Body of pancreas (tissue), 4 donors: Measurements from ENCODE around the gene PPP1R9A. TPM values are rescaled to one million over a fixed set of nuclear protein-coding genes. Genes with fewer than 3 reads are reported as not detected.

Experiments used
- ATAC-seq: fragments of 150-250 bp; one replicate; pipeline ENCODE4 v1.9.1; 2016
- DNase-seq, 4 donors: peaks; one replicate each; pipeline ENCODE4 v3.0.0-alpha.2; 2019
- H3K27ac ChIP-seq, 4 donors: fragments of 200-600 bp; sonication (generic); 1 replicate in 3 of 4; 2 replicates in 1 of 4; pipeline versions ENCODE4 v1.5.1 to v1.6.1; 2016 to 2019; ENCODE audit warnings: mild to moderate bottlenecking in 1 of 4, mixed read lengths in 1 of 4, moderate library complexity in 1 of 4
- H3K27me3 ChIP-seq, 2 donors: fragments of 200-600 bp; sonication (generic); one replicate each; pipeline ENCODE4 v1.6.0; 2016; ENCODE audit warnings: mild to moderate bottlenecking in 1 of 2
- H3K36me3 ChIP-seq, 2 donors: fragments of 200-600 bp; sonication (generic); replicated peaks in 1 of 2; 2 replicates each; pipeline ENCODE4 v1.5.1; 2016; ENCODE audit warnings: low read depth in 2 of 2; ENCODE audit not compliant: insufficient read depth in 1 of 2
- H3K4me1 ChIP-seq: fragments of 200-600 bp; sonication (generic); one replicate; pipeline ENCODE4 v1.6.0; 2016
- H3K4me3 ChIP-seq, 2 donors: fragments of 200-600 bp; sonication (generic); 1 replicate in 1 of 2; 2 replicates in 1 of 2; pipeline ENCODE4 v1.5.1; 2016 to 2019
- H3K9me3 ChIP-seq, 3 donors: fragments of 200-600 bp; sonication (generic); 1 replicate in 2 of 3; 2 replicates in 1 of 3; pipeline ENCODE4 v1.5.1; 2016
- POLR2A ChIP-seq, 3 donors: fragments of 450-650 bp; IDR thresholded peaks; one replicate each; pipeline ENCODE4 v1.6.1; 2016; ENCODE audit warnings: antibody characterized with exemption in 3 of 3, mild to moderate bottlenecking in 2 of 3
- whole genome bisulfite sequencing, 2 donors: methylation state at CpG; one replicate each; pipeline ENCODE4 v1.1.5; 2017; 5-methylcytosine and 5-hydroxymethylcytosine counted together
- intact Hi-C: fragments of 100-400 bp; cut with DNase I; formaldehyde crosslinking; loops from one replicate; pipeline ENCODE4 v1.15.1; 2023
- total RNA-seq, 2 donors: library from RNA; depleted of rRNA; stranded (reverse); fragments of >200 nt; gene quantifications; one replicate each; pipeline ENCODE4 v1.1.0, GENCODE V29; 2016
- TF ChIP-seq, protein P1 (sequence below), 7 experiments: fragments of 450-650 bp in 4 of 7; fragments of 200-600 bp in 3 of 7; sonication (generic) in 3 of 7; IDR thresholded peaks; one replicate each; pipeline ENCODE4 v1.5.1; 2016 to 2019; ENCODE audit warnings: antibody characterized with exemption in 7 of 7

PPP1R9A gene
- total RNA-seq, 2 donors from 2014 or later = 16.1 to 44.2 TPM

DNA sequence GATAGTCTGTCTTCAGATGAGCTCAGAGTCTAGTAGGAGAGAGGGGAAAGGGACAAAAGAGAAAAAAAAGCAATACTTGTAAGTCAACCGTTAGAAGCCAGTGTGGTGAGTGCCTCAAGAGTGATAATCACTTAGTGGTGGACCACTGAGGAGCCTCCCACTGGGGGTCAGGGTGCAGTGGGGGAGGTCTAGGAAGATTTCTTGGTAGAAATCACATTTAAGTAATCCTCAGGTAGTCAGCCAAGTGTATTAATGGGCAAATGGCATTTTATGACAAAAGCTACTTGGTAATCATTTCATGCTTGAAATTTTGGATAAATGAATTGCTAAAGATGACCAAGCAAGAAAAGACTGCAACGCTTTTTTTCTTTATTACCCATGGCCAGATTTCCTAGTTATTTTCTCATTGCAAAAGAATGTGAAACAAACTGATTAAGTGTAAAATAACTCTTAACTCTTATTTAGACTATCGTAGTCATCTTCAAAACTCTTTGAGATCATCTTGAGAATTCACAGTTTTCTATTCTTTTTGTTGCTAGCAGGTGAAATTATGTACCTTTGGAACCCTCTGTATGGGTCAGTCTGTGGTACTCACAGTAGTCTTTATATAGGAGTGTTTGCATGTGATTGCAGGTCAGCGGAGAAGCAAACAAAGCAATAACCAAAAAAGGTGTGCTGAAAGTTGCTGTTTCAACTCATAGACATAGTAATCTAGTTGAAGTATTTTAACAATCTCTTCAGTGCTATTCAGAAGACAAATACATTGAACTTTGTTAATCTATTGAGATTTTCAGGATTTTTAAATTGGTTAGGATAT, 63.9 kb downstream of the PPP1R9A start:
- ATAC-seq = peak; percentile 31

DNA sequence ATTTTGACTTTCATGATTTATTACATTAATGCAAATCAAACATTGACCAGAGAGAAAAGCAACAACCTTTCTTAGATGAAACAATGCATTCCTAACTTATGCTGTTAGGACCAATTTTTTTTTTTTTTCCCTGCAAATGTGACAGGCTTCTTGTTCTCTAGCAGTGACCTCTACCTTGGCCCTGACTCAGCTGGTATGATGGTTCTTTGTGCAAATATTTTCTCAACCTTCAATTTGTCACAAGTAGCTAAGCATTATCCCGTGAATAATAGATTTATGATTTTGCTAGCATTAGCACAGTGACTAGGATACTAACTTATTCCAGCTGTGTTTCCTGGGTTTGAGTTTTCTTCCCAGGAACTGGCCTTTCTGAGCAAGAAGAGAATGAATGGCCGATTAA, 64.9 kb downstream of the PPP1R9A start:
- no peaks in the 10 kb centered on the region for H3K36me3 ChIP-seq
- H3K9me3 ChIP-seq = no peaks in the 10 kb centered on the region
- DNase-seq (peak; percentile 19 to 67 (median 42)), ATAC-seq (peak; percentile 81)
- H3K27me3 ChIP-seq = no peaks in the 10 kb centered on the region
- H3K27ac ChIP-seq = peak overlapping the region in 3 of 4 donors; percentile 45 to 61 (median 53)
- H3K4me3 ChIP-seq = no peak overlapping the region
- 3 to 13% methylated on average over 2 of the region's 2 CpGs for WGBS, 2 donors
- H3K4me1 ChIP-seq = peaks cover 51% of the 10 kb centered on the region
- no peak for TF ChIP-seq POLR2A (IDR thresholded peaks at IDR 0.05)
- TF ChIP-seq, protein P1, sequence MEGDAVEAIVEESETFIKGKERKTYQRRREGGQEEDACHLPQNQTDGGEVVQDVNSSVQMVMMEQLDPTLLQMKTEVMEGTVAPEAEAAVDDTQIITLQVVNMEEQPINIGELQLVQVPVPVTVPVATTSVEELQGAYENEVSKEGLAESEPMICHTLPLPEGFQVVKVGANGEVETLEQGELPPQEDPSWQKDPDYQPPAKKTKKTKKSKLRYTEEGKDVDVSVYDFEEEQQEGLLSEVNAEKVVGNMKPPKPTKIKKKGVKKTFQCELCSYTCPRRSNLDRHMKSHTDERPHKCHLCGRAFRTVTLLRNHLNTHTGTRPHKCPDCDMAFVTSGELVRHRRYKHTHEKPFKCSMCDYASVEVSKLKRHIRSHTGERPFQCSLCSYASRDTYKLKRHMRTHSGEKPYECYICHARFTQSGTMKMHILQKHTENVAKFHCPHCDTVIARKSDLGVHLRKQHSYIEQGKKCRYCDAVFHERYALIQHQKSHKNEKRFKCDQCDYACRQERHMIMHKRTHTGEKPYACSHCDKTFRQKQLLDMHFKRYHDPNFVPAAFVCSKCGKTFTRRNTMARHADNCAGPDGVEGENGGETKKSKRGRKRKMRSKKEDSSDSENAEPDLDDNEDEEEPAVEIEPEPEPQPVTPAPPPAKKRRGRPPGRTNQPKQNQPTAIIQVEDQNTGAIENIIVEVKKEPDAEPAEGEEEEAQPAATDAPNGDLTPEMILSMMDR (IDR thresholded peaks at IDR 0.05) = no peak
- intact Hi-C loops = no loop called here

More for the DNA sequence above, 63.9 kb downstream of the PPP1R9A start:
- H3K27ac ChIP-seq = peak overlapping the region in 3 of 4 donors; percentile 45 to 61 (median 53)
- H3K4me1 ChIP-seq = peaks cover 51% of the 10 kb centered on the region
- 57 to 70% methylated on average over 4 of the region's 4 CpGs for WGBS, 2 donors
- intact Hi-C loops = no loop called here
- H3K9me3 ChIP-seq = no peaks in the 10 kb centered on the region
- DNase-seq = no peak
- H3K27me3 ChIP-seq = no peaks in the 10 kb centered on the region
- H3K36me3 ChIP-seq = no peaks in the 10 kb centered on the region
- TF ChIP-seq, protein P1 (IDR thresholded peaks at IDR 0.05) = no peak
- no peak for TF ChIP-seq POLR2A (IDR thresholded peaks at IDR 0.05)
- no peak overlapping the region for H3K4me3 ChIP-seq

DNA sequence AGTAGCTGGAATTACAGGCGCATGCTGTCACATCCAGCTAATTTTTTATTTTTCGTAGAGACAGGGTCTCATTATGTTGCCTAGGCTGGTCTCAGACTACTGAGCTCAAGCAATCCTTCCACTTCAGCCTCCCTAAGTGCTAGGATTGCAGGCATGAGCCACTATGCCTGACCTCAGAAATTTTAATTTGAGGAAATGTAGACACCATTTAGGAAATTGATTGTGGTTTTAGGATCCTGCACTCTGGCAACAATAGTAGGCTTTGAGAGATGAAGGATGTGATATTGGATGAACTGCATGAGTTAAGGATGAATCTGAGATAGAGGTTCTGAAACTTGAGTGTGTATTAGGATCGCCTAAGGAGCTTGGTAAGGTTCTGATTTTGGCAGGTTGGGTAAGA, 66.5 kb downstream of the PPP1R9A start:
- Histone ChIP-seq H3K4me1 (peaks cover 51% of the 10 kb centered on the region), H3K27ac (no peak overlapping the region), H3K27me3 (no peaks in the 10 kb centered on the region), H3K4me3 (no peak overlapping the region), H3K9me3 (no peaks in the 10 kb centered on the region), H3K36me3 (no peaks in the 10 kb centered on the region)
- ATAC-seq (no peak), DNase-seq (no peak)
- intact Hi-C loops = no loop called here
- 95% methylated on average over 3 of the region's 3 CpGs for WGBS, 2 donors
- TF ChIP-seq, protein P1 (IDR thresholded peaks at IDR 0.05) = no peak
- no peak for TF ChIP-seq POLR2A (IDR thresholded peaks at IDR 0.05)

DNA sequence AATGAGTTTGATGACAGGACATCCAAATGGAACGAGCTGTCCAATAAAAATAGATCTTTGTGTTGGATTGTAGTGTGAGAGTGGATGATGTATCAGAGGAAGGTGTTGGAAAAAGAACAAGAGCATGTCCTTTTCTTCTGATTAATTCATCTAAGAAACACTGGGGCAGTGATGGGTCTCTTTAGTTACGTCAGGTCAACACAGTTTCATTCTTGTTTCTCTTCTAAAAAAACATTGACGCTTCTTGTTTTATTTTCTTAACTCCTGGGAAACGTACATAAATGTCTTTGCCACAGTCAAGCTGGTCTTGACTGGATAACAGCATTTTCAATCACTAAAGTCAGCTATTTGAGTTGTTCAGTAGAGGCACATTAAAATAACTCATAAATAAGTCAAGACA, 67.0 kb downstream of the PPP1R9A start:
- intact Hi-C loops = no loop called here
- Histone ChIP-seq H3K36me3 (no peaks in the 10 kb centered on the region), H3K4me3 (no peak overlapping the region), H3K9me3 (no peaks in the 10 kb centered on the region), H3K27me3 (no peaks in the 10 kb centered on the region), H3K4me1 (peaks cover 48% of the 10 kb centered on the region), H3K27ac (peak overlapping the region in 1 of 4 donors; percentile 29)
- TF ChIP-seq, protein P1 (IDR thresholded peaks at IDR 0.05) = no peak
- no peak for TF ChIP-seq POLR2A (IDR thresholded peaks at IDR 0.05)
- WGBS, 2 donors = 83 to 87% methylated on average over 4 of the region's 4 CpGs
- DNase-seq = no peak
- ATAC-seq = no peak

DNA sequence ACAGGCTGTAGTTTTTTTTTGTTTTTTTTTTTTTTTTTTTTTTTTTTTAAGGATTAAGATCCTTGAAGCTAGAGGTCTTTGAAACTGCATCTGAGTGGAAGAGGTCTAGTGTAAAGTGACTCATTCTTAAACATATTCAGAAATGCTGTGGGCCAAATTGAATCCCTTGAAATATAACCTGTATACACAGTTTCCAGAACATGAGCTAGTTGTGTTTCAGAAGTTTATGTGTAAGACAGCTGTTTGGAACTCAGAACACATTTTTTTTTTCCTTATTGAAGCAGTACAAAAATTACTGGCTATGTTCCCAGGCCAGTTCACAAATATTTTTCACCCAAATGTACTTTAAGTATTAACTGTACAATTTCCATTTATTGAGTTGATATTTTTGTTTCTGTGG, 67.9 kb downstream of the PPP1R9A start:
- Histone ChIP-seq H3K4me1 (peaks cover 39% of the 10 kb centered on the region), H3K4me3 (no peak overlapping the region), H3K27me3 (no peaks in the 10 kb centered on the region), H3K36me3 (no peaks in the 10 kb centered on the region), H3K27ac (peak overlapping the region in 1 of 4 donors; percentile 27), H3K9me3 (no peaks in the 10 kb centered on the region)
- TF ChIP-seq, protein P1 (IDR thresholded peaks at IDR 0.05) = no peak
- no peak for TF ChIP-seq POLR2A (IDR thresholded peaks at IDR 0.05)
- intact Hi-C loops = no loop called here
- ATAC-seq (no peak), DNase-seq (no peak)
